ENCODE measurements around the gene ARHGAP15. TPM values are rescaled to one million over a fixed set of nuclear protein-coding genes. Genes with fewer than 3 reads are reported as not detected.

Gene ARHGAP15
- total RNA-seq, 1 donor from 2014 or later: 0.51 TPM

GRCh38 chr2:143169105-143169504, 39.9 kb downstream of the ARHGAP15 start:
- Mint-ChIP-seq H3K36me3 (no peaks in the 10 kb centered on the region), H3K27me3 (ENCODE audit: low read depth) (no peaks in the 10 kb centered on the region), H3K4me1 (peaks cover 15% of the 10 kb centered on the region), H3K27ac (no peak overlapping the region), H3K9me3 (no peaks in the 10 kb centered on the region), H3K4me3 (no peak overlapping the region)
- DNase-seq (ENCODE audit: low spot score in 2 of 2, unreplicated experiment in 2 of 2): no peak
- TF ChIP-seq CTCF (IDR thresholded peaks at IDR 0.05; ENCODE audit: unreplicated experiment): no peak

GRCh38 chr2:143171817-143172216, 42.6 kb downstream of the ARHGAP15 start:
- no peak for DNase-seq (ENCODE audit: low spot score in 2 of 2, unreplicated experiment in 2 of 2)
- H3K4me1 Mint-ChIP-seq: peaks cover 11% of the 10 kb centered on the region
- no peak overlapping the region for H3K4me3 Mint-ChIP-seq
- TF ChIP-seq CTCF (IDR thresholded peaks at IDR 0.05; ENCODE audit: unreplicated experiment): no peak
- no peaks in the 10 kb centered on the region for H3K27me3 Mint-ChIP-seq (ENCODE audit: low read depth)
- H3K9me3 Mint-ChIP-seq: no peaks in the 10 kb centered on the region
- H3K36me3 Mint-ChIP-seq: no peaks in the 10 kb centered on the region
- no peak overlapping the region for H3K27ac Mint-ChIP-seq

- H3K9me3 Mint-ChIP-seq: peaks cover 4% of the 10 kb centered on the region
- H3K27ac Mint-ChIP-seq: no peak overlapping the region
- H3K36me3 Mint-ChIP-seq: peaks cover 3% of the 10 kb centered on the region
- H3K4me1 Mint-ChIP-seq: peaks cover 12% of the 10 kb centered on the region
- no peak for DNase-seq (ENCODE audit: low spot score in 2 of 2, unreplicated experiment in 2 of 2)
- no peak for TF ChIP-seq CTCF (IDR thresholded peaks at IDR 0.05; ENCODE audit: unreplicated experiment)
- H3K4me3 Mint-ChIP-seq: no peak overlapping the region
- no peaks in the 10 kb centered on the region for H3K27me3 Mint-ChIP-seq (ENCODE audit: low read depth)
These were observed 46.2 kb downstream of the ARHGAP15 start for GRCh38 chr2:143175438-143175837.

- peaks cover 3% of the 10 kb centered on the region for H3K36me3 Mint-ChIP-seq
- TF ChIP-seq CTCF (IDR thresholded peaks at IDR 0.05; ENCODE audit: unreplicated experiment): no peak
- no peaks in the 10 kb centered on the region for H3K27me3 Mint-ChIP-seq (ENCODE audit: low read depth)
- H3K9me3 Mint-ChIP-seq: peaks cover 7% of the 10 kb centered on the region
- peaks cover 12% of the 10 kb centered on the region for H3K4me1 Mint-ChIP-seq
- no peak overlapping the region for H3K4me3 Mint-ChIP-seq
- H3K27ac Mint-ChIP-seq: peak overlapping the region; percentile 16
- DNase-seq (ENCODE audit: low spot score in 2 of 2, unreplicated experiment in 2 of 2): no peak
These were observed 47.4 kb downstream of the ARHGAP15 start for GRCh38 chr2:143176606-143177005.

- TF ChIP-seq CTCF (IDR thresholded peaks at IDR 0.05; ENCODE audit: unreplicated experiment): no peak
- peaks cover 3% of the 10 kb centered on the region for H3K36me3 Mint-ChIP-seq
- H3K27me3 Mint-ChIP-seq (ENCODE audit: low read depth): no peaks in the 10 kb centered on the region
- peak overlapping the region; percentile 30 for H3K27ac Mint-ChIP-seq
- no peak for DNase-seq (ENCODE audit: low spot score in 2 of 2, unreplicated experiment in 2 of 2)
- H3K4me1 Mint-ChIP-seq: peaks cover 7% of the 10 kb centered on the region
- H3K9me3 Mint-ChIP-seq: peaks cover 12% of the 10 kb centered on the region
- peak overlapping the region; percentile 22 for H3K4me3 Mint-ChIP-seq
These were observed 48.0 kb downstream of the ARHGAP15 start for GRCh38 chr2:143177096-143177786.

Data from mesothelial cell of epicardium (in vitro differentiated cells).